K562 (cell line): ENCODE measurements around the gene COPB2.

Source experiments
- FOXK1 ChIP-seq: sonication (generic); formaldehyde crosslinking; IDR thresholded peaks from 2 replicates; pipeline ENCODE4 v1.8.0; 2022; ENCODE audit warnings: missing genetic modification reagents, mild to moderate bottlenecking, borderline replicate concordance
- GTF2B ChIP-seq: IDR thresholded peaks from 2 replicates; pipeline ENCODE4 v1.6.1; 2011; ENCODE audit not compliant: insufficient read length; ENCODE audit errors: extremely low read depth
- MYC ChIP-seq, 2 experiments: fragments of 250-450 bp in 1 of 2; sonication (Bioruptor Pico) in 1 of 2; IDR thresholded peaks; 2 replicates each; pipeline versions ENCODE4 v1.5.1 to v1.6.1; 2012 to 2021; ENCODE audit warnings: low read depth in 2 of 2, borderline replicate concordance in 1 of 2, improper control_type of control experiment in 1 of 2, low read length in 1 of 2, mild to moderate bottlenecking in 1 of 2, moderate library complexity in 1 of 2
- NFIC ChIP-seq: fragments of 450-650 bp; IDR thresholded peaks from 2 replicates; pipeline ENCODE4 v1.6.1; 2017; ENCODE audit warnings: mild to moderate bottlenecking, inconsistent platforms
- PCBP1 ChIP-seq: fragments of 200-400 bp; formaldehyde crosslinking; IDR thresholded peaks from 2 replicates; pipeline ENCODE4 v1.6.1; 2018; ENCODE audit warnings: mild to moderate bottlenecking, low read depth, low read length; ENCODE audit not compliant: poor library complexity, severe bottlenecking
- POLR2A ChIP-seq: fragments of 450-650 bp; conservative IDR thresholded peaks from 2 replicates; pipeline ENCODE4 v1.6.1; 2016
- SREBF2 ChIP-seq: sonication (generic); formaldehyde crosslinking; IDR thresholded peaks from 2 replicates; pipeline ENCODE4 v1.4.0; 2020; ENCODE audit warnings: mild to moderate bottlenecking, missing genetic modification reagents
- TAF1 ChIP-seq: IDR thresholded peaks from 2 replicates; pipeline ENCODE4 v1.6.1; 2011; ENCODE audit warnings: mild to moderate bottlenecking, low read length, moderate library complexity; ENCODE audit not compliant: insufficient read depth, control insufficient read depth, severe bottlenecking; ENCODE audit errors: extremely low read depth
- ZNF639 ChIP-seq, 2 experiments: fragments of 200-800 bp in 1 of 2; sonication (Bioruptor generic) in 1 of 2; sonication (generic) in 1 of 2; formaldehyde crosslinking in 1 of 2; IDR thresholded peaks in 1 of 2; conservative IDR thresholded peaks in 1 of 2; 2 replicates each; pipeline versions ENCODE4 v1.5.0 to v1.6.1; 2016 to 2020; ENCODE audit warnings: missing compliant biosample characterization in 1 of 2, missing genetic modification characterization in 1 of 2, missing genetic modification reagents in 1 of 2
- TF ChIP-seq, protein P1 (sequence below), 2 experiments: fragments of 450-650 bp; IDR thresholded peaks; 2 replicates each; pipeline ENCODE4 v1.6.1; 2016; ENCODE audit warnings: mild to moderate bottlenecking in 2 of 2, borderline replicate concordance in 1 of 2, low read depth in 1 of 2, moderate library complexity in 1 of 2
- TF ChIP-seq, protein P2 (sequence below), 3 experiments: IDR thresholded peaks in 2 of 3; conservative IDR thresholded peaks in 1 of 3; 2 replicates each; pipeline ENCODE4 v1.5.1; 2011 to 2012; ENCODE audit warnings: low read length in 3 of 3, mild to moderate bottlenecking in 3 of 3, control low read depth in 2 of 3, improper control_type of control experiment in 1 of 3, inconsistent platforms in 1 of 3, low read depth in 1 of 3, mixed read lengths in 1 of 3, moderate library complexity in 1 of 3; ENCODE audit not compliant: insufficient read depth in 2 of 3
- TF ChIP-seq, protein P3 (sequence below): sonication (generic); formaldehyde crosslinking; IDR thresholded peaks from 2 replicates; pipeline ENCODE4 v1.9.0; 2022; ENCODE audit warnings: mild to moderate bottlenecking, missing genetic modification reagents

DNA sequence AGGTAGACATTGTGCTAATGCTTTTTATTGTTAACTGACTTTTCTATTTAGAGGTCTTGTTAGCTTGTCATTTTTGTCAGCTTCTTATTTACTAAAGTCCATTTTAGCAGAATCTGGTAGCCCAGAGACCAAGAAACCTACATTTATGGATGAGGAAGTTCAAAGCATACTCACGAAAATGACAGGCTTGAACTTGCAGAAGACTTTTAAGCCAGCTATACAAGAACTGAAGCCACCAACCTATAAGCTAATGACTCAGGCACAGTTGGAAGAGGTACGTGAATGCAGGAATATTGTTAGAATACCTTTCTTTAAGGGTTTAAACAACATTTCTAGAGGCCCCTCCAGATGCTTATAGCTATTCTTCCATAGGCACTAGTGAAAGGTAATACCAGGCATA, 42.7 kb downstream of the COPB2 start:
- TF ChIP-seq, protein P1, sequence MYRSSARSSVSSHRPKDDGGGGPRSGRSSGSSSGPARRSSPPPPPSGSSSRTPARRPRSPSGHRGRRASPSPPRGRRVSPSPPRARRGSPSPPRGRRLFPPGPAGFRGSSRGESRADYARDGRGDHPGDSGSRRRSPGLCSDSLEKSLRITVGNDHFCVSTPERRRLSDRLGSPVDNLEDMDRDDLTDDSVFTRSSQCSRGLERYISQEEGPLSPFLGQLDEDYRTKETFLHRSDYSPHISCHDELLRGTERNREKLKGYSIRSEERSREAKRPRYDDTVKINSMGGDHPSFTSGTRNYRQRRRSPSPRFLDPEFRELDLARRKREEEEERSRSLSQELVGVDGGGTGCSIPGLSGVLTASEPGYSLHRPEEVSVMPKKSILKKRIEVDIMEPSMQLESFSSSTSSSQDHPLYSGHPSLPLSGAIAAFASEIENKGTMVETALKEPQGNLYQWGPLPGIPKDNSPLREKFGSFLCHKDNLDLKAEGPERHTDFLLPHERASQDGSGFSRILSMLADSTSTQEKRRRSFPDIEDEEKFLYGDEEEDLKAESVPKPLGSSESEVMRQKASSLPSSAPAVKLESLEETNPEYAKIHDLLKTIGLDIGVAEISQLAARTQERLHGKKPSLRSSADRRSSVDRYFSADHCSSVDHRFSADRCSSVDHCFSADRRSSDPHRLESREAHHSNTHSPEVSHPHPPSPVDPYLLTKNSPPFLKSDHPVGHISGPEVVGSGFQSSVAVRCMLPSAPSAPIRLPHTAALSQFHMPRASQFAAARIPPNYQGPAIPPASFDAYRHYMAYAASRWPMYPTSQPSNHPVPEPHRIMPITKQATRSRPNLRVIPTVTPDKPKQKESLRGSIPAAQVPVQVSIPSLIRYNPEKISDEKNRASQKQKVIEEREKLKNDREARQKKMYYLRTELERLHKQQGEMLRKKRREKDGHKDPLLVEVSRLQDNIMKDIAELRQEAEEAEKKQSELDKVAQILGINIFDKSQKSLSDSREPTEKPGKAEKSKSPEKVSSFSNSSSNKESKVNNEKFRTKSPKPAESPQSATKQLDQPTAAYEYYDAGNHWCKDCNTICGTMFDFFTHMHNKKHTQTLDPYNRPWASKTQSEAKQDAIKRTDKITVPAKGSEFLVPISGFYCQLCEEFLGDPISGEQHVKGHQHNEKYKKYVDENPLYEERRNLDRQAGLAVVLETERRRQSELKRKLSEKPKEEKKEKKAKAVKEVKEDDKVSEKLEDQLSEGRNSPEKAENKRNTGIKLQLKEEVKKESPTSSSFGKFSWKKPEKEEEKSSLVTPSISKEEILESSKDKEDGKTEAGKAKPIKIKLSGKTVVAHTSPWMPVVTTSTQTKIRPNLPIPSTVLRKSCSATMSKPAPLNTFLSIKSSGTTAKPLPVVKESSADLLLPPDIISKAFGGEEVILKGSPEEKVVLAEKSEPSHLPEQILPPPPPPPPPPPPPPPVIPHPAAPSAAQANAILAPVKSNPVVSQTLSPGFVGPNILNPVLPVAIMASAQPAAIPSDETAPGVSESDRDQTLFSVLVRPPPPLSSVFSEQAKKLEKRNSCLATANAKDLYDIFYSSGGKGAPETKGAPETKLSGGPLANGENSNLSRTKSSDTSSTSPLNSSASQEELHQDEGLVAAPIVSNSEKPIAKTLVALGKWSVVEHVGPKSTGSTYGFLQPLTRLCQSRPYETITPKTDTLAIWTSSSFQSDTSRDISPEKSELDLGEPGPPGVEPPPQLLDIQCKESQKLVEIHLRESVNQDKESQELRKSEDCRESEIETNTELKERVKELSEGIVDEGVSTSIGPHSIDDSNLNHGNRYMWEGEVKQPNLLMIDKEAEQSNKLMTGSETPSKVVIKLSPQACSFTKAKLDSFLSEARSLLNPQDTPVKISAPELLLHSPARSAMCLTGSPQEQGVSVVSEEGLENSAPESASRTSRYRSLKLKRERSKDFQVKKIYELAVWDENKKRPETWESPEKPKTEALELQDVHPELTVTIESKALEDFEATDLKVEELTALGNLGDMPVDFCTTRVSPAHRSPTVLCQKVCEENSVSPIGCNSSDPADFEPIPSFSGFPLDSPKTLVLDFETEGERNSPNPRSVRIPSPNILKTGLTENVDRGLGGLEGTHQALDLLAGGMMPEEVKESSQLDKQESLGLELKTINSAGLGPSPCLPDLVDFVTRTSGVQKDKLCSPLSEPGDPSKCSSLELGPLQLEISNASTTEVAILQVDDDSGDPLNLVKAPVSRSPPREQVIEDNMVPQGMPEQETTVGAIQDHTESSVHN (IDR thresholded peaks at IDR 0.05; ENCODE audit: borderline replicate concordance in 1 of 2, low read depth in 1 of 2) = no peak
- no peak for TF ChIP-seq TAF1
- no peak for TF ChIP-seq SREBF2
- TF ChIP-seq ZNF639 (CRISPR knock-in tag; conservative IDR thresholded peaks at IDR 0.05 in 1 of 2, IDR thresholded peaks at IDR 0.05 in 1 of 2) = no peak
- no peak for TF ChIP-seq GTF2B
- TF ChIP-seq POLR2A = no peak
- TF ChIP-seq PCBP1 = no peak
- TF ChIP-seq, protein P2, sequence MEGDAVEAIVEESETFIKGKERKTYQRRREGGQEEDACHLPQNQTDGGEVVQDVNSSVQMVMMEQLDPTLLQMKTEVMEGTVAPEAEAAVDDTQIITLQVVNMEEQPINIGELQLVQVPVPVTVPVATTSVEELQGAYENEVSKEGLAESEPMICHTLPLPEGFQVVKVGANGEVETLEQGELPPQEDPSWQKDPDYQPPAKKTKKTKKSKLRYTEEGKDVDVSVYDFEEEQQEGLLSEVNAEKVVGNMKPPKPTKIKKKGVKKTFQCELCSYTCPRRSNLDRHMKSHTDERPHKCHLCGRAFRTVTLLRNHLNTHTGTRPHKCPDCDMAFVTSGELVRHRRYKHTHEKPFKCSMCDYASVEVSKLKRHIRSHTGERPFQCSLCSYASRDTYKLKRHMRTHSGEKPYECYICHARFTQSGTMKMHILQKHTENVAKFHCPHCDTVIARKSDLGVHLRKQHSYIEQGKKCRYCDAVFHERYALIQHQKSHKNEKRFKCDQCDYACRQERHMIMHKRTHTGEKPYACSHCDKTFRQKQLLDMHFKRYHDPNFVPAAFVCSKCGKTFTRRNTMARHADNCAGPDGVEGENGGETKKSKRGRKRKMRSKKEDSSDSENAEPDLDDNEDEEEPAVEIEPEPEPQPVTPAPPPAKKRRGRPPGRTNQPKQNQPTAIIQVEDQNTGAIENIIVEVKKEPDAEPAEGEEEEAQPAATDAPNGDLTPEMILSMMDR (IDR thresholded peaks at IDR 0.05 in 2 of 3, conservative IDR thresholded peaks at IDR 0.05 in 1 of 3; ENCODE audit: insufficient read depth in 2 of 3, low read depth in 1 of 3, low read length in 3 of 3) = no peak
- TF ChIP-seq, protein P3, sequence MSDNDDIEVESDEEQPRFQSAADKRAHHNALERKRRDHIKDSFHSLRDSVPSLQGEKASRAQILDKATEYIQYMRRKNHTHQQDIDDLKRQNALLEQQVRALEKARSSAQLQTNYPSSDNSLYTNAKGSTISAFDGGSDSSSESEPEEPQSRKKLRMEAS (CRISPR knock-in tag) = no peak
- no peak for TF ChIP-seq FOXK1 (CRISPR knock-in tag)
- TF ChIP-seq NFIC = no peak
- TF ChIP-seq MYC (IDR thresholded peaks at IDR 0.05; ENCODE audit: low read depth, low read length) = no peak
- TF ChIP-seq MYC (CRISPR knock-in tag; IDR thresholded peaks at IDR 0.05; ENCODE audit: borderline replicate concordance, low read depth) = no peak
